ENCODE results near the gene ZMYM1. TPM values are rescaled to one million over a fixed set of nuclear protein-coding genes. Genes with fewer than 3 reads are reported as not detected.

Gene ZMYM1
- total RNA-seq, 1 experiment from 2014 or later, result 29.4 TPM

DNA sequence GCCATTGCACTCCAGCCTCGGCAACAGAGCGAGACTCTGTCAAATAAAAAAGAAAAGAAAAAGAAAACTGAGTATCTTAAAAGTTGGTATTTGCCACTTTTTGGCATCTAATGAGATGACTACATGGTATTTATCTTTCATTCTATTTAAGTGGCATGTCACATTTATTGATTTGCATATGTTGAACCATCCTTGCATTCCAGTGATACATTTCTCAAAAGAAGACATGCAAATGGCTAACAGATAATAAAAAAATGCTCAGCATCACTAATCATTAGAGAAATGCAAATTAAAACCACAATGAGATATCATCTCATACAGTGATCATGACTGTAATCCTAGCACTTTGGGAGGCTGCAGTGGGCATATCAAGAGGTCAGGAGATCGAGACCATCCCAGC, 85.7 kb downstream of the ZMYM1 start:
- no peaks in the 10 kb centered on the region for H3K79me2 ChIP-seq (ENCODE audit: insufficient read depth, low read length)
- H3K23me2 ChIP-seq (ENCODE audit: insufficient read length, low read depth, low read length, poor library complexity, severe bottlenecking), result no peaks in the 10 kb centered on the region
- H3K79me1 ChIP-seq (ENCODE audit: insufficient read depth, low read depth, low read length, poor library complexity, severe bottlenecking), result no peaks in the 10 kb centered on the region
- no peak overlapping the region for H4K91ac ChIP-seq (ENCODE audit: insufficient read length, low read depth, low read length)
- H4K5ac ChIP-seq (ENCODE audit: insufficient read length, low read depth, low read length), result no peak overlapping the region
- no peaks in the 10 kb centered on the region for H3K9me3 ChIP-seq (ENCODE audit: control insufficient read depth, low read depth, low read length)
- no peak overlapping the region for H3K4ac ChIP-seq (ENCODE audit: low read depth, low read length)
- H3K56ac ChIP-seq (ENCODE audit: insufficient read length, low read depth, low read length), result no peak overlapping the region
- no peak overlapping the region for H3K18ac ChIP-seq (ENCODE audit: insufficient read length, low read depth, low read length)
- Mint-ChIP-seq H3K27me3 (ENCODE audit: low read depth) (no peaks in the 10 kb centered on the region), H3K27ac (no peak overlapping the region), H3K9me3 (peaks cover 6 to 11% of the 10 kb centered on the region in 2 experiments; a peak in 4 of 5 replicates), H3K4me3 (no peak overlapping the region), H3K36me3 (ENCODE audit: insufficient read depth in 1 of 3, low read depth in 3 of 3) (peaks cover 0 to 3% (median 2%) of the 10 kb centered on the region in 3 experiments; a peak in 2 of 7 replicates), H3K4me1 (no peaks in the 10 kb centered on the region)
- no peak for DNase-seq
- H2AFZ ChIP-seq (ENCODE audit: low read length), result no peak overlapping the region
- no CpG with 5 or more reads among the region's 3 CpGs for WGBS (ENCODE audit: extremely low coverage, insufficient read length, low lambda C conversion rate)
- no peak overlapping the region for H3T11ph ChIP-seq (ENCODE audit: low read length)
- H2AK5ac ChIP-seq (ENCODE audit: insufficient read length, low read length), result no peak overlapping the region
- no peak overlapping the region for H2BK15ac ChIP-seq (ENCODE audit: low read depth, low read length)
- H2BK20ac ChIP-seq (ENCODE audit: low read depth, low read length, poor library complexity, severe bottlenecking), result no peak overlapping the region
- TF ChIP-seq, protein P1, sequence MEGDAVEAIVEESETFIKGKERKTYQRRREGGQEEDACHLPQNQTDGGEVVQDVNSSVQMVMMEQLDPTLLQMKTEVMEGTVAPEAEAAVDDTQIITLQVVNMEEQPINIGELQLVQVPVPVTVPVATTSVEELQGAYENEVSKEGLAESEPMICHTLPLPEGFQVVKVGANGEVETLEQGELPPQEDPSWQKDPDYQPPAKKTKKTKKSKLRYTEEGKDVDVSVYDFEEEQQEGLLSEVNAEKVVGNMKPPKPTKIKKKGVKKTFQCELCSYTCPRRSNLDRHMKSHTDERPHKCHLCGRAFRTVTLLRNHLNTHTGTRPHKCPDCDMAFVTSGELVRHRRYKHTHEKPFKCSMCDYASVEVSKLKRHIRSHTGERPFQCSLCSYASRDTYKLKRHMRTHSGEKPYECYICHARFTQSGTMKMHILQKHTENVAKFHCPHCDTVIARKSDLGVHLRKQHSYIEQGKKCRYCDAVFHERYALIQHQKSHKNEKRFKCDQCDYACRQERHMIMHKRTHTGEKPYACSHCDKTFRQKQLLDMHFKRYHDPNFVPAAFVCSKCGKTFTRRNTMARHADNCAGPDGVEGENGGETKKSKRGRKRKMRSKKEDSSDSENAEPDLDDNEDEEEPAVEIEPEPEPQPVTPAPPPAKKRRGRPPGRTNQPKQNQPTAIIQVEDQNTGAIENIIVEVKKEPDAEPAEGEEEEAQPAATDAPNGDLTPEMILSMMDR (conservative IDR thresholded peaks at IDR 0.05), result no peak
- no peak overlapping the region for H2BK12ac ChIP-seq (ENCODE audit: insufficient read length, low read depth, low read length)
- no peak overlapping the region for H3K27ac ChIP-seq (ENCODE audit: insufficient read length, low read depth, low read length)
- no peak overlapping the region for H3K9ac ChIP-seq (ENCODE audit: extremely low read depth, insufficient read length, low read length)
- no peak overlapping the region for H4K8ac ChIP-seq (replicated peaks; ENCODE audit: insufficient read length, low read depth, low read length)
- no peaks in the 10 kb centered on the region for H4K20me1 ChIP-seq (ENCODE audit: control insufficient read depth, insufficient read depth, insufficient read length)
- H3K14ac ChIP-seq (ENCODE audit: insufficient read depth, low read length), result no peak overlapping the region
- no peak overlapping the region for H2BK5ac ChIP-seq (ENCODE audit: insufficient read length, low read length)
- H2BK120ac ChIP-seq (ENCODE audit: low read depth, low read length, poor library complexity, severe bottlenecking), result no peak overlapping the region
- H3K27me3 ChIP-seq (ENCODE audit: insufficient read depth, low read length), result no peaks in the 10 kb centered on the region
- no peaks in the 10 kb centered on the region for H3K4me1 ChIP-seq (ENCODE audit: insufficient read depth, low read length)
- no peak overlapping the region for H3K23ac ChIP-seq (ENCODE audit: insufficient read length, low read depth, low read length)
- H3K4me2 ChIP-seq (ENCODE audit: insufficient read depth, insufficient read length, low read length), result no peak overlapping the region

Other genes with a start within 250 kb of the ZMYM1 start
- 40.9 TPM in 2 replicates for gene SMIM12, start 219.6 kb upstream of the ZMYM1 start, total RNA-seq (2021)
- 5.9 and 7.3 TPM in 2 replicates for gene DLGAP3, start 149.7 kb upstream of the ZMYM1 start, total RNA-seq (2021)
- 6.9 and 7.7 TPM in 2 replicates for gene TMEM35B, start 94.0 kb upstream of the ZMYM1 start, total RNA-seq (2021)
- gene ZMYM6, start 47.4 kb upstream of the ZMYM1 start, total RNA-seq (2021), result 19.4 and 20.3 TPM in 2 replicates
- 547 and 573 TPM in 2 replicates for gene SFPQ, start 113.8 kb downstream of the ZMYM1 start, total RNA-seq (2021)
- gene ZMYM4, start 189.3 kb downstream of the ZMYM1 start, total RNA-seq (2021), result 66.0 and 66.9 TPM in 2 replicates